PFSK-1 (cell line): Measurements from ENCODE around the gene PARP1.

ENCODE experiments used
- FOXP2 ChIP-seq: optimal IDR thresholded peaks from 2 replicates; pipeline ENCODE3; 2011; ENCODE audit warnings: borderline replicate concordance, control low read depth, inconsistent platforms; ENCODE audit not compliant: insufficient read depth; ENCODE audit errors: extremely low read length, extremely low read depth
- POLR2AphosphoS5 ChIP-seq: IDR thresholded peaks from 2 replicates; pipeline ENCODE4 v1.6.1; 2012; ENCODE audit warnings: low read depth, mild to moderate bottlenecking, control low read depth, low read length, moderate library complexity
- REST ChIP-seq, 2 experiments: IDR thresholded peaks; 2 replicates each; pipeline versions ENCODE4 v1.6.1 to v1.8.0; 2011 to 2012; ENCODE audit warnings: low read depth in 2 of 2, low read length in 2 of 2, control low read depth in 1 of 2, inconsistent platforms in 1 of 2, mild to moderate bottlenecking in 1 of 2, moderate library complexity in 1 of 2; ENCODE audit not compliant: insufficient read depth in 1 of 2
- SIN3A ChIP-seq: IDR thresholded peaks from 2 replicates; pipeline ENCODE4 v1.6.1; 2012; ENCODE audit warnings: mild to moderate bottlenecking, low read length, moderate library complexity, borderline replicate concordance; ENCODE audit not compliant: insufficient read depth
- TAF1 ChIP-seq: IDR thresholded peaks from 2 replicates; pipeline ENCODE4 v1.6.1; 2012; ENCODE audit warnings: low read length, control low read depth, borderline replicate concordance; ENCODE audit not compliant: insufficient read depth

Gene PARP1

GRCh38 chr1:226443033-226443432, 35.1 kb upstream of the PARP1 start:
- TF ChIP-seq SIN3A = no peak
- no peak for TF ChIP-seq TAF1
- no peak for TF ChIP-seq POLR2AphosphoS5
- TF ChIP-seq FOXP2 = no peak
- TF ChIP-seq REST (IDR thresholded peaks at IDR 0.05; ENCODE audit: insufficient read depth in 1 of 2, low read depth in 2 of 2, low read length in 2 of 2) = no peak

- TF ChIP-seq FOXP2 (no peak), TAF1 (no peak), SIN3A (no peak), POLR2AphosphoS5 (no peak), REST (IDR thresholded peaks at IDR 0.05; ENCODE audit: insufficient read depth in 1 of 2, low read depth in 2 of 2, low read length in 2 of 2) (no peak)
Observed at GRCh38 chr1:226441629-226442028, 33.7 kb upstream of the PARP1 start.

- TF ChIP-seq TAF1 (no peak), SIN3A (no peak), FOXP2 (no peak)
Observed at GRCh38 chr1:226440512-226440911, 32.6 kb upstream of the PARP1 start.

- no peak for TF ChIP-seq FOXP2
- no peak for TF ChIP-seq POLR2AphosphoS5
- no peak for TF ChIP-seq REST (IDR thresholded peaks at IDR 0.05; ENCODE audit: insufficient read depth in 1 of 2, low read depth in 2 of 2, low read length in 2 of 2)
- no peak for TF ChIP-seq TAF1
- no peak for TF ChIP-seq SIN3A
Observed at GRCh38 chr1:226438007-226438406, 30.1 kb upstream of the PARP1 start.

GRCh38 chr1:226436855-226437491, 29.1 kb upstream of the PARP1 start:
- no peak for TF ChIP-seq TAF1
- no peak for TF ChIP-seq POLR2AphosphoS5
- TF ChIP-seq REST (IDR thresholded peaks at IDR 0.05; ENCODE audit: insufficient read depth in 1 of 2, low read depth in 2 of 2, low read length in 2 of 2) = no peak
- no peak for TF ChIP-seq SIN3A
- no peak for TF ChIP-seq FOXP2
